Measurements from ENCODE around the gene FIBIN. TPM values are rescaled to one million over a fixed set of nuclear protein-coding genes. Genes with fewer than 3 reads are reported as not detected.
"Not testable (repeated sequence)": the region's sequence is repeated elsewhere in the genome, so short reads cannot be mapped to it uniquely, and the experiment has no call there.

The FIBIN gene
- total RNA-seq, 8 experiments from 2014 or later = 0.22 to 86.0 (median 1.5) TPM

- in situ Hi-C loops (cut with MboI; ENCODE audit: low pct_unique_long_range_greater_than_20kb in 2 of 9, low sequenced_read_pairs in 9 of 9, unreplicated experiment in 9 of 9) = no loop called here
- Histone ChIP-seq H3K4me1 (replicated peaks in 1 of 2) (peaks cover 0 to 12% of the 10 kb centered on the region in 2 donors), H3K4me3 (no peak overlapping the region), H3K27ac (no peak overlapping the region)
- no peak for ATAC-seq (replicated peaks in 6 of 8)
- WGBS, 10 experiments = 33 to 100% (median 80%) methylated on average over 1 of the region's 1 CpG; no CpG with 5 or more reads in 3 of the 10 experiments
Measured at GRCh38 chr11:26958702-26959049, 35.2 kb upstream of the FIBIN start.

GRCh38 chr11:26960281-26960680, 33.6 kb upstream of the FIBIN start:
- Histone ChIP-seq H3K27ac (no peak overlapping the region), H3K4me1 (replicated peaks in 1 of 2) (peaks cover 0 to 12% of the 10 kb centered on the region in 2 donors), H3K4me3 (no peak overlapping the region)
- ATAC-seq (replicated peaks in 6 of 8) = peak in 3 of 8 experiments; percentile 88 to 93 (median 92)
- WGBS, 10 experiments = 0 to 100% (median 85%) methylated on average over 1 to 2 of the region's 2 CpGs; no CpG with 5 or more reads in 2 of the 10 experiments
- in situ Hi-C loops (cut with MboI; ENCODE audit: low pct_unique_long_range_greater_than_20kb in 2 of 9, low sequenced_read_pairs in 9 of 9, unreplicated experiment in 9 of 9) = no loop called here

- no peak overlapping the region for H3K27ac ChIP-seq
- peak in 2 of 8 experiments; percentile 15 to 20 for ATAC-seq (replicated peaks in 6 of 8)
- 22 to 100% (median 75%) methylated on average over 1 of the region's 1 CpG; no CpG with 5 or more reads in 3 of the 10 experiments for WGBS, 10 experiments
Measured at GRCh38 chr11:26963764-26964163, 30.1 kb upstream of the FIBIN start.

GRCh38 chr11:26964339-26964738, 29.6 kb upstream of the FIBIN start:
- ATAC-seq (replicated peaks in 6 of 8) = no peak
- H3K4me3 ChIP-seq = peak overlapping the region in 4 of 5 donors; percentile 34 to 43 (median 40)
- in situ Hi-C loops (cut with MboI; ENCODE audit: low pct_unique_long_range_greater_than_20kb in 2 of 9, low sequenced_read_pairs in 9 of 9, unreplicated experiment in 9 of 9) = no loop called here
- peak overlapping the region in 1 of 2 donors; percentile 70 for H3K27ac ChIP-seq
- H3K4me1 ChIP-seq (replicated peaks in 1 of 2) = no peaks in the 10 kb centered on the region
- 37 to 94% (median 59%) methylated on average over 2 to 3 of the region's 3 CpGs; no CpG with 5 or more reads in 2 of the 10 experiments for WGBS, 10 experiments

More at GRCh38 chr11:26963764-26964163, 30.1 kb upstream of the FIBIN start:
- Histone ChIP-seq H3K4me1 (replicated peaks in 1 of 2) (peaks cover 0 to 3% of the 10 kb centered on the region in 2 donors), H3K4me3 (peak overlapping the region in 1 of 5 donors; percentile 39)
- in situ Hi-C loops (cut with MboI; ENCODE audit: low pct_unique_long_range_greater_than_20kb in 2 of 9, low sequenced_read_pairs in 9 of 9, unreplicated experiment in 9 of 9) = no loop called here

- in situ Hi-C loops (cut with MboI; ENCODE audit: low pct_unique_long_range_greater_than_20kb in 2 of 9, low sequenced_read_pairs in 9 of 9, unreplicated experiment in 9 of 9); H3K4me1 ChIP-seq (replicated peaks in 1 of 2): not testable (repeated sequence)
- peak overlapping the region; percentile 25 to 43 (median 39) for H3K4me3 ChIP-seq
- 0 to 100% (median 71%) methylated on average over 1 to 3 of the region's 32 CpGs; no CpG with 5 or more reads in 6 of the 10 experiments for WGBS, 10 experiments
- peak in 3 of 8 experiments; percentile 58 to 60 (median 59) for ATAC-seq (replicated peaks in 6 of 8)
- H3K27ac ChIP-seq = peak overlapping the region; percentile 70 to 88
Measured at GRCh38 chr11:26964847-26965485, 28.9 kb upstream of the FIBIN start.

GRCh38 chr11:26971961-26972360, 22.0 kb upstream of the FIBIN start:
- H3K4me3 ChIP-seq = no peak overlapping the region
- H3K27ac ChIP-seq = no peak overlapping the region
- no peak for ATAC-seq (replicated peaks in 6 of 8)
- no peaks in the 10 kb centered on the region for H3K4me1 ChIP-seq (replicated peaks in 1 of 2)
- 6 to 93% (median 53%) methylated on average over 1 to 2 of the region's 2 CpGs; no CpG with 5 or more reads in 2 of the 10 experiments for WGBS, 10 experiments
- in situ Hi-C loops (cut with MboI; ENCODE audit: low pct_unique_long_range_greater_than_20kb in 2 of 9, low sequenced_read_pairs in 9 of 9, unreplicated experiment in 9 of 9) = no loop called here

GRCh38 chr11:26974069-26974783, 19.7 kb upstream of the FIBIN start:
- H3K4me3 ChIP-seq = no peak overlapping the region
- H3K4me1 ChIP-seq (replicated peaks in 1 of 2) = no peaks in the 10 kb centered on the region
- in situ Hi-C loops (cut with MboI; ENCODE audit: low pct_unique_long_range_greater_than_20kb in 2 of 9, low sequenced_read_pairs in 9 of 9, unreplicated experiment in 9 of 9) = no loop called here
- no peak for ATAC-seq (replicated peaks in 6 of 8)
- H3K27ac ChIP-seq = no peak overlapping the region
- 65 to 100% (median 90%) methylated on average over 2 to 3 of the region's 3 CpGs for WGBS, 10 experiments

- 21 to 75% (median 48%) methylated on average over 1 to 2 of the region's 2 CpGs; no CpG with 5 or more reads in 2 of the 10 experiments for WGBS, 10 experiments
- in situ Hi-C loops (cut with MboI; ENCODE audit: low pct_unique_long_range_greater_than_20kb in 2 of 9, low sequenced_read_pairs in 9 of 9, unreplicated experiment in 9 of 9) = no loop called here
- ATAC-seq (replicated peaks in 6 of 8) = no peak
- no peaks in the 10 kb centered on the region for H3K4me1 ChIP-seq (replicated peaks in 1 of 2)
- no peak overlapping the region for H3K4me3 ChIP-seq
- no peak overlapping the region for H3K27ac ChIP-seq
Measured at GRCh38 chr11:26974996-26975395, 18.9 kb upstream of the FIBIN start.

- in situ Hi-C loops (cut with MboI; ENCODE audit: low pct_unique_long_range_greater_than_20kb in 2 of 9, low sequenced_read_pairs in 9 of 9, unreplicated experiment in 9 of 9) = no loop called here
- Histone ChIP-seq H3K4me1 (replicated peaks in 1 of 2) (no peaks in the 10 kb centered on the region), H3K27ac (no peak overlapping the region), H3K4me3 (no peak overlapping the region)
- WGBS, 10 experiments = 47 to 100% (median 78%) methylated on average over 1 to 5 of the region's 5 CpGs
- ATAC-seq (replicated peaks in 6 of 8) = no peak
Measured at GRCh38 chr11:26976389-26976788, 17.5 kb upstream of the FIBIN start.

GRCh38 chr11:26977209-26977608, 16.7 kb upstream of the FIBIN start:
- ATAC-seq (replicated peaks in 6 of 8); in situ Hi-C loops (cut with MboI; ENCODE audit: low pct_unique_long_range_greater_than_20kb in 2 of 9, low sequenced_read_pairs in 9 of 9, unreplicated experiment in 9 of 9); H3K4me3 ChIP-seq; H3K4me1 ChIP-seq (replicated peaks in 1 of 2); H3K27ac ChIP-seq: not testable (repeated sequence)
- WGBS, 10 experiments = 81 to 98% (median 93%) methylated on average over 4 to 12 of the region's 15 CpGs; no CpG with 5 or more reads in 2 of the 10 experiments

- Histone ChIP-seq H3K4me1 (replicated peaks in 1 of 2) (no peaks in the 10 kb centered on the region), H3K4me3 (no peak overlapping the region), H3K27ac (no peak overlapping the region)
- ATAC-seq (replicated peaks in 6 of 8) = no peak
- in situ Hi-C loops (cut with MboI; ENCODE audit: low pct_unique_long_range_greater_than_20kb in 2 of 9, low sequenced_read_pairs in 9 of 9, unreplicated experiment in 9 of 9) = no loop called here
- 41 to 100% (median 61%) methylated on average over 2 to 6 of the region's 6 CpGs for WGBS, 10 experiments
Measured at GRCh38 chr11:26983645-26984044, 10.3 kb upstream of the FIBIN start.

- in situ Hi-C loops (cut with MboI; ENCODE audit: low pct_unique_long_range_greater_than_20kb in 2 of 9, low sequenced_read_pairs in 9 of 9, unreplicated experiment in 9 of 9) = no loop called here
- Histone ChIP-seq H3K27ac (no peak overlapping the region), H3K4me3 (no peak overlapping the region), H3K4me1 (replicated peaks in 1 of 2) (no peaks in the 10 kb centered on the region)
- ATAC-seq (replicated peaks in 6 of 8) = peak in 2 of 8 experiments; percentile 19 to 76
- 0 to 81% (median 50%) methylated on average over 1 of the region's 1 CpG; no CpG with 5 or more reads in 1 of the 10 experiments for WGBS, 10 experiments
Measured at GRCh38 chr11:26985470-26985869, 8.4 kb upstream of the FIBIN start.

- in situ Hi-C loops (cut with MboI; ENCODE audit: low pct_unique_long_range_greater_than_20kb in 2 of 9, low sequenced_read_pairs in 9 of 9, unreplicated experiment in 9 of 9) = no loop called here
- 6 to 100% (median 80%) methylated on average over 3 to 4 of the region's 4 CpGs; no CpG with 5 or more reads in 3 of the 10 experiments for WGBS, 10 experiments
- Histone ChIP-seq H3K27ac (no peak overlapping the region), H3K4me1 (replicated peaks in 1 of 2) (no peaks in the 10 kb centered on the region), H3K4me3 (no peak overlapping the region)
- peak in 2 of 8 experiments; percentile 50 to 85 for ATAC-seq (replicated peaks in 6 of 8)
Measured at GRCh38 chr11:26985943-26986342, 8.0 kb upstream of the FIBIN start.
